ENCODE measurements around the gene HHIPL1.

Gene HHIPL1

DNA sequence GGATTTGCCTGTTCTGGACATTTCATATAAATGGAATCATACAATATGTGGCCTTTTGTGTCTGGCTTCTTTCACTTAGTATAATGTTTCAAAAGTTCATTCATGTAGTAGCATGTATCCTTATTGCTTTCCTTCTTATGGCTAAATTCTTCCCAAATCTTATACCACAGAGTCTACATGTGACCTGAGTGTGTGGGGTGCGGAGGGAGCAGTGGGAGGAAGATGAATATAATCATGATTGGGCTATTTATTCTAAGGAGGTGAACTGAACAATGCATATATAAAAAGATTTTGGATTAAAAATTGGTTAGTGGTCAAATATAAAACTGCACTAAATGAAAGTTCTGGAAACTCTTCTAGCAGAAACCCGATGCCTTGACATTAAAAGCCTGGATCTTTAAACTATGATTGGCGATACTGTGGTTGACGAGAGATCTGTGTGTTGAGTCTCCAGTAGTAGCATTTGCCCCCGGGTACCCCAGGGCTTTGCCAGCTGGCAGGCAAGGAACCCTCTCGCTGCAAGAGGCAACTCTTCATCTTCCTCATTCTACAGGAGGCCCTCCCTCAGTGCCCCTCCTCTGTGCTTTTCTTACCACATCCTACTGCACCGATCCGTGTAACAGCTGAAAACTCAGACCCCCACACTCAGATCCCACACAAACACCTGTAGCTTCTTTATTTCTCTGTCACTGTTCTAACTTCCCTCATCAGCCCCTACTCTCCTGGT is 41.8 kb downstream of the HHIPL1 start:
- DNase-seq, result no peak

DNA sequence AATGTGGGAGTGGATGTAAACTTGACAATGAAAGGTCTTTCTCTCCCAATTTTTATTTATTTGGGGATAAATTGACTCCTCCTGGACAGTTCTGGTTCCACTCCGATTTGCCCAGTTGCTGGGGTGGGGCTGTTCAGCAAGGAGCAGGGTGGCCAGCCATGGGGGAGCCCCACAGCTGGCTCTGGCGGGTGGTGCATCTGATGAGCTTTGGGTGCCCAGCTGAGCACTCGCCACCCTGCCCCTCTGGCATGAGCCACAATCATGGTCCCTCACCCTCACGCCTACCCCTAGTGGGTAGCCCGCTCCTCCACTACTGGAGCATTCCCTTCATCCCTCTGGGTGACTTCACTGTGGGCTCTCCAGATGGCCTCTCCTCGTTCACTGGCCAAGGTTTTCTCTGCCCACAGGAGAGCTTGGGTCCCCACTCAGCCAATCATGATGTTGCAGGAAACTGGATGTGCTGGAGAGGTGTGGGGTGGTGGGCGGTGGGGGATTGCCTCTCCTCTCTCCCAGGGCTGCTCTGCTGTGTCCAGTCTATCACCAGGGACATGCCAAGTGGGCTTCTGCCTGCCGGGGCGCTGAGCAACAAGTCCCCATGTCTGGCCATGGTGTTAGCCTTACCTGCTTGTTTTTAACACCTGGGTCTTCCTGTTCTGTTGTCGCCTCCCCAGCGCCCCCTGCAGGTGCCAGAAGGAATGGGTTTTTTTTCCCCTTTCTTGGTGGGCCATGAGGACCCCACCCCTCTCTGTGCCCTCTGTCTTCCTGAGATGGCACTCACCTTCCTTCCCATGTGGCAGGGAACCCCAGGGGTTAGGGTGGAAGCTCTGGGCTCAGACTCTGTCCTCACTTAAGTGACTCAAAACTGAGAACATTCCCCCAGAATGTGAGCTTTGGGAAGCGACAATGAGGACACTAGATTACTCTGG is 42.6 kb downstream of the HHIPL1 start:
- DNase-seq, result no peak

DNA sequence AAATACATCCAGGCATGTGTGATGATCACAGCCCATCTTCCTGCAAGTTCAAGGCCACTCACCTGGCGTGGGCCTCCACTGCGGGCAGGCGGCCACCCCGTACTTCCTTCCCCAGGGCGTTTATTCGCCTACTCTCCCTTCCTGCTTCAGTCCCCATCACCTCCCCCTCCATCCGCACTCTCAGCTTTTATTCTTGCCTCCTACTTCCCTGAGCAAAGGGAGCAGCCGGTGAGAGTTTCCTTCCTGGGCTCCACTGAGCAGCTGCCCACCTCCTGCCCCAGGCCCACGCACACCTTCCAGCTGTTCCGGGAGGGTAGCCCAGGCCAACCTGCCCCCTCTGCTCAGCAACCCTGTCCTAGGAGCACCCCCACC is 43.3 kb downstream of the HHIPL1 start:
- DNase-seq, result no peak

DNA sequence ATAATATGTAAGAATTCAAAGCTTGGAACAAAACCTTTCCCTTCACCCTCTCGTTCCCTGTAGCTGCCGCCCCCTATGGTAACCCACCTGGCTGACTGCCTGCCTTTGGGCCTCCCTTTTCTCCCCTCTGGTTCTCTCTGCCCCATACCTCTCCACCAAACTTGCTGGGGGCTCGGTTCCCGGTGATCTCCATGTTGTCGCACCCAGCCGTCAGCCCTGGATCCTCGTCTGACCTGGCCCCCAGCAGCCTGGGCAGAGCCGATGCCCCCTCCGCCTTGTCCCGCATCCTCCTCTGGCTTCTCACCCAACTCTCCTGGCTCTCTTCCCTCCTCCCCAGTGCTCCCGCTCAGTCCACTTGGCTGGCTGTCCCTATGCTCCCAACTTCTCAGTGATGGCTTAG is 43.7 kb downstream of the HHIPL1 start:
- DNase-seq, result no peak

DNA sequence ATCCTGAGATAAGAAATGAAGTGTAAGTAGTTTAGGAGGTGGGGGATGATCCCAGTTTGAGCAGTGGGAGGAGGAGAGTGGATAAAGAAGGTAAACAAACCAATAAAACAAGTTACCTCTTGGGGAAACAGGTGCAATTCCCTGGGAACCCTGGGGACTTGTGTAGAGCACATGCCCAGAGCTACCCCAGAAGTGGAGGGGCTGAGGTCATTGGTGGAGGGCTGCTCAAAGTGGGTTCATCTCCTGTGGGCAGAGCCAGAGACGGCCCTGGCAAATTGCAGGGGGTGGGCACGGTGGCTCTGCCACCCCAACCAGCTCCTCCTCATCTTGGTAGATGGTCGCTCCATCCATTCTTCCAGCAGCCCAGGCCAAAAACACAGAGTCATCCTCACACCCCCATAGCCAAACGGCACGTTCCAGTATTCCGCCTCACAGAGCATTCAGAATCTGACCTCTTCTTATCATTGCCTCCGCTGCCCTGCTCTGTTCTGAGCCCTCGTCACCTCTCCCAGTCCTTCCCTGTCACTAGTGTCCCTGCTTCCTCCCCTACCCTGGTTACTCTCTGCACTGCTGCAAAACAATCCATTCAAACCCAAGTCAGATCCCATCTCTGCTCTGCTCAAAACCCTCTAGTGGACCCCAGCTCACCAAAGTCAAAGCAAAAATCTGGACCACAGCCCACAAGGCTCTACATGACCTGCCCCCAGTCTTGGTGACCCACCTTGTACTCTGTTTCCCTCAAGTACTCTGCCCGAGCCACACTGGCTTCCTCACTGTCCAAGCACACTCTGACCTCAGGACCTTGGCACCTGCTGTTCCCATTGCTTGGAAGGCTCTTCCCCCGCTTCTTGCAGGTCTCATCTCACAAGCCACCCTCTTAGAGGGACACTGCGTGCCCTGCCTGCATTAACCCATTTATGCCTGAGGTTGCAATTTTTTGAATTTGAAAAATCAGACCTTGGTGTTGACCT is 44.6 kb downstream of the HHIPL1 start:
- DNase-seq, result no peak

DNA sequence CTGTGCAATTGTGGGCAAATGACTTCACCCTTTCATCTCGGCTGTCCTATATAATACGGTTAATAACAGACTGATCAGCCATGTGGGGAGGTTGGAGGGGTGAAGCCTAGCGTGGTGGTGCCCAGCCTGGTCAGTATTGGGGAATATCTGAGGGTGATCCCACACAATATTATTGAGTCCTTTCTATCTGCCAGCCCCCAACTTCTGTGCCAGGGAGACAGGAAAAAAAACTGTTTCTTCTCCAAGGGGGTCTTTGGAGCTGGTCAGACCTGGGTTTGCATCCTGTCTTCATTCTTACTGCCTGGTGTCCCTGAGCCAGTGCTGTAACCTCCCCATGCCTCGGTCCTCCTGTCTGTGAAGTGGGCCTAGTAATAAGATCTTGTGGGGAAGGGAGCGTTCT is 45.7 kb downstream of the HHIPL1 start:
- DNase-seq, result no peak

DNA sequence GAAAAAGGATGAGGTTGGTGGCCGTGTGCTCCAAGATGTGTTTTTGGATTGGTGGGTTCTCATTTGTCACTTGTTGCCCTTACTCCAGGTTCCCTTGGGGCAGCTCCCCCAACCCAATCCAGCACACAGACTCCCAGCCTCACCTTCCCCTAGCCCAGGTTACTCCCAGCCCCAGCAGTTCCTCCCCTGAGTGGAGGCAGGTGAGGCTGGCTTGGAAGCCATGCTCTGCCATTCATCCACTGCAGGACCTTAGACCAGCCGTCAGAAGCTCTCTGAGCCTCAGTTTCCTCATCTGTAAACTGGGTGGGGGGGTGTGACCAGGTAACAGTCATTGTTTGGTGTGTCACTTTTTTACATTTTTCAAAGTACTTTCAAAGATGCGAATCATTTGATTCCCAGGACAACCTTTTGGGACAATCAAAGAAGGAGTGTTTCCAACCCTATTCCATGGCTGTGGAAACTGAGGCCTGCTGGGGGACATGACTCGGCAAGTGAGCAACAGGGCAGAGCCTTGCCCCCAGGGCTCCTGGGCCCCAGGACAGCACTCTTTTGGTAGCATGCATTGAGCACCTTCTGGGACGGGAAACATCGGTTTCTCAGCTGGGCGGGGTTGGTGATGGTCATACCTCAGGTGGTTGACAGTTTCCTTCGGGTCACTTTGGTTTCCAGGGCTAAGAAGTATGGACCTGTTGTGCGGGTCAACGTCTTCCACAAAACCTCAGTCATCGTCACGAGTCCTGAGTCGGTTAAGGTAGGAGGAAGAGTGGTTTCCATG is 46.4 kb downstream of the HHIPL1 start:
- no peak for DNase-seq

DNA sequence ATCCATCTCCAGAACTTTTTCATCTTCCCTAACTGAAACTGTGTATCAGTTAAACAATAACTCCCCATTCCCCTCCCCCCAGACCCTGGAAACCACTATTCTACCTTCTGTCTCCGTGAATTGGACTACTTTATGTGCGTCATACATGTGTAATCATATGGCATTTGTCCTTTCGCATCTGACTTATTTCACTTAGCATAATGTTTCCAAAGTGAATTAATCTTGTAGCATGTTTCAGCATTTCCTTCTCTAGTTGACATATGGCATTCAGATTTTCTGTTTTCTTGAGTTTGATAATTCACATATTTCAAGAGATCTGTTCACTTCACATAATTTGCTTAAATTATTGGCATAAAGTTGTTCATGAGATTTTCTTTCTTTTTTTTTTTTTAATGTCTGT is 49.0 kb downstream of the HHIPL1 start:
- no peak for DNase-seq

- no peak for DNase-seq
These were observed 52.0 kb downstream of the HHIPL1 start for GRCh38 chr14:99696929-99697328.

GRCh38 chr14:99698236-99698635 is 53.3 kb downstream of the HHIPL1 start:
- no peak for DNase-seq

DNA sequence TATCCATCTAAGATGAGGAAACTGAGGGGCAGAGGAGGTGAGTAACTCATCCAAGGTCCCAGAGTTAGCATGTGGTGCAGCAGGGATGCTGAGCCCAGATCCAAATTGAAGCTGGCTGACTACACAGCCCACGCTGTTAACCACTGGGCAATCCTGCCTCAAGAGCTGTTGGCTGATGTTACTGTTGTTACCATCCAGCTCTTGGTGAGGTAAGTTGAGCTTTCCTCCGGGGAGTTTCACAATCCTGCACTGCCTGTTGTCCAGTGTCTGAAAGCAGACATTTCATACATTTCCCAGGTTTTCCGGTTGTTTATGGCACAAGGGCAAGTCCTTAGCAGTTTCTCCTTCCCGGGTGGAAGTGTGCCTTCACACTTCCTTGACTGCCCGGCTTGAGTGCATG is 53.7 kb downstream of the HHIPL1 start:
- no peak for DNase-seq

GRCh38 chr14:99699085-99699760 is 54.3 kb downstream of the HHIPL1 start:
- no peak for DNase-seq

- no peak for DNase-seq
These were observed 54.9 kb downstream of the HHIPL1 start for GRCh38 chr14:99699861-99700260.

- DNase-seq, result no peak
These were observed 55.5 kb downstream of the HHIPL1 start for GRCh38 chr14:99700379-99700778.

GRCh38 chr14:99701260-99701659 is 56.3 kb downstream of the HHIPL1 start:
- no peak for DNase-seq

GRCh38 chr14:99702115-99702514 is 57.2 kb downstream of the HHIPL1 start:
- DNase-seq, result no peak

- DNase-seq, result no peak
These were observed 58.5 kb downstream of the HHIPL1 start for GRCh38 chr14:99703381-99703780.

GRCh38 chr14:99704037-99704436 is 59.1 kb downstream of the HHIPL1 start:
- DNase-seq, result no peak

- DNase-seq, result no peak
These were observed 61.4 kb downstream of the HHIPL1 start for GRCh38 chr14:99706107-99706900.

All from nucleus accumbens (tissue), 56 donors.